IMR-90 (cell line): ENCODE results near the gene GRIN2D. TPM values are rescaled to one million over a fixed set of nuclear protein-coding genes. Genes with fewer than 3 reads are reported as not detected.

Experiments
- ATAC-seq: fragments of 200-7000 bp; cut with Tn5 transposase; 2 replicates; pipeline ENCODE4 v1.9.1; 2020; ENCODE audit warnings: low read depth, mild to moderate bottlenecking, moderate library complexity
- BruUV-seq: library from RNA; stranded (reverse); fragments of 400-500 nt; replicated peaks from 2 replicates; lab custom pipeline; 2021; lab: Mats Ljungman, UMichigan
- CTCF ChIA-PET: fragments of 300-600 bp; formaldehyde crosslinking; extraction: SDS; loops from one replicate; lab custom pipeline; 2021; ENCODE audit warnings: antibody characterized with exemption; lab: Yijun Ruan, JAX
- POLR2A ChIA-PET: fragments of 300-600 bp; sonication (Branson Sonifier 250); formaldehyde crosslinking; loops from one replicate; lab custom pipeline; 2022; ENCODE audit warnings: antibody characterized with exemption; ENCODE audit not compliant: unreplicated experiment; lab: Charles Lee
- DNase-seq: peaks from one replicate; pipeline ENCODE4 v3.0.0; 2013
- H2AFZ ChIP-seq: replicated peaks from 2 replicates; pipeline ENCODE3; 2013; ENCODE audit warnings: low read length, mild to moderate bottlenecking; ENCODE audit not compliant: poor library complexity
- H2AK5ac ChIP-seq: 2 replicates; pipeline ENCODE4 v1.6.1; 2013; ENCODE audit warnings: low read depth, low read length, inconsistent platforms
- H2AK9ac ChIP-seq: replicated peaks from 2 replicates; pipeline ENCODE3; 2013; ENCODE audit warnings: mild to moderate bottlenecking, low read depth, low read length, moderate library complexity; ENCODE audit not compliant: poor library complexity
- H2BK120ac ChIP-seq: 2 replicates; pipeline ENCODE4 v1.6.1; 2013; ENCODE audit warnings: low read depth, low read length, inconsistent platforms
- H2BK15ac ChIP-seq: 3 replicates; pipeline ENCODE4 v1.6.1; 2013; ENCODE audit warnings: low read depth, low read length, inconsistent platforms
- H2BK20ac ChIP-seq: 2 replicates; pipeline ENCODE4 v1.6.1; 2013; ENCODE audit warnings: low read depth, mild to moderate bottlenecking, inconsistent platforms, low read length, moderate library complexity
- H2BK5ac ChIP-seq: 2 replicates; pipeline ENCODE4 v1.6.1; 2013; ENCODE audit warnings: mild to moderate bottlenecking, low read depth, low read length, inconsistent platforms; ENCODE audit not compliant: poor library complexity, severe bottlenecking
- H3K14ac ChIP-seq: replicated peaks from 2 replicates; pipeline ENCODE4 v1.6.1; 2013; ENCODE audit warnings: low read depth, low read length, inconsistent platforms
- H3K18ac ChIP-seq: 2 replicates; pipeline ENCODE4 v1.6.1; 2013; ENCODE audit warnings: low read depth, low read length, control low read depth
- H3K23ac ChIP-seq: 2 replicates; pipeline ENCODE4 v1.6.1; 2013; ENCODE audit warnings: low read depth, low read length, inconsistent platforms
- H3K27ac ChIP-seq: 2 replicates; pipeline ENCODE4 v1.5.1; 2013; ENCODE audit warnings: mild to moderate bottlenecking, control low read depth, low read length; ENCODE audit not compliant: insufficient read depth
- H3K27me3 ChIP-seq: 2 replicates; pipeline ENCODE4 v1.6.1; 2013; ENCODE audit warnings: low read length; ENCODE audit not compliant: control insufficient read depth, insufficient read depth
- H3K36me3 ChIP-seq: 2 replicates; pipeline ENCODE4 v1.6.1; 2013; ENCODE audit warnings: low read length, mixed read lengths; ENCODE audit not compliant: control insufficient read depth, insufficient read depth
- H3K4ac ChIP-seq: 2 replicates; pipeline ENCODE4 v1.6.1; 2013; ENCODE audit warnings: low read depth, low read length, inconsistent platforms
- H3K4me1 ChIP-seq: 2 replicates; pipeline ENCODE4 v1.6.1; 2013; ENCODE audit warnings: low read length, mixed read lengths; ENCODE audit not compliant: control insufficient read depth, insufficient read depth
- H3K4me2 ChIP-seq: 2 replicates; pipeline ENCODE4 v1.6.1; 2013; ENCODE audit warnings: low read depth, mild to moderate bottlenecking, control low read depth, low read length, moderate library complexity
- H3K4me3 ChIP-seq: 2 replicates; pipeline ENCODE4 v1.5.1; 2013; ENCODE audit warnings: low read depth, mild to moderate bottlenecking, control low read depth, low read length, moderate library complexity; ENCODE audit not compliant: insufficient read depth
- H3K56ac ChIP-seq: 2 replicates; pipeline ENCODE4 v1.6.1; 2013; ENCODE audit warnings: low read length, inconsistent platforms; ENCODE audit not compliant: insufficient read depth; ENCODE audit errors: extremely low read depth
- H3K79me1 ChIP-seq, 2 experiments: 2 replicates each; pipeline ENCODE4 v1.6.1; 2013; ENCODE audit warnings: low read length in 2 of 2, inconsistent platforms in 1 of 2, low read depth in 1 of 2
- H3K9ac ChIP-seq: 2 replicates; pipeline ENCODE4 v1.6.1; 2013; ENCODE audit warnings: low read depth, low read length, control low read depth
- H3K9me1 ChIP-seq: 2 replicates; pipeline ENCODE4 v1.6.1; 2013; ENCODE audit warnings: low read length, inconsistent platforms; ENCODE audit not compliant: insufficient read depth
- H3K9me3 ChIP-seq: 2 replicates; pipeline ENCODE4 v1.6.1; 2013; ENCODE audit warnings: low read length; ENCODE audit not compliant: control insufficient read depth, insufficient read depth
- H4K20me1 ChIP-seq: 2 replicates; pipeline ENCODE4 v1.6.1; 2013; ENCODE audit warnings: low read length, inconsistent platforms; ENCODE audit not compliant: insufficient read depth
- H4K5ac ChIP-seq: 2 replicates; pipeline ENCODE4 v1.6.1; 2013; ENCODE audit warnings: mild to moderate bottlenecking, low read depth, low read length, control low read depth
- H4K8ac ChIP-seq, 2 experiments: 2 replicates each; pipeline ENCODE4 v1.6.1; 2013; ENCODE audit warnings: low read depth in 2 of 2, low read length in 2 of 2, control low read depth in 1 of 2, inconsistent platforms in 1 of 2
- H4K91ac ChIP-seq: 2 replicates; pipeline ENCODE4 v1.6.1; 2013; ENCODE audit warnings: low read depth, low read length, inconsistent platforms; ENCODE audit not compliant: insufficient read depth
- BHLHE40 ChIP-seq: fragments of 150-350 bp; IDR thresholded peaks from 2 replicates; pipeline ENCODE4 v1.6.1; 2016; ENCODE audit warnings: mild to moderate bottlenecking, low read depth, low read length
- CEBPB ChIP-seq: IDR thresholded peaks from 2 replicates; pipeline ENCODE4 v1.6.1; 2012; ENCODE audit warnings: low read depth, low read length, improper control_type of control experiment
- CHD1 ChIP-seq: IDR thresholded peaks from 2 replicates; pipeline ENCODE4 v1.6.1; 2012; ENCODE audit warnings: low read depth, low read length, improper control_type of control experiment
- FOS ChIP-seq: fragments of 150-350 bp; IDR thresholded peaks from 2 replicates; pipeline ENCODE4 v1.6.1; 2016; ENCODE audit warnings: low read depth, low read length
- MXI1 ChIP-seq: IDR thresholded peaks from 2 replicates; pipeline ENCODE4 v1.6.1; 2012; ENCODE audit warnings: low read depth, mild to moderate bottlenecking, low read length, moderate library complexity, borderline replicate concordance
- POLR2A ChIP-seq: IDR thresholded peaks from 2 replicates; pipeline ENCODE4 v1.6.1; 2012; ENCODE audit warnings: mild to moderate bottlenecking, low read depth, low read length
- RFX5 ChIP-seq: IDR thresholded peaks from 2 replicates; pipeline ENCODE4 v1.8.0; 2012; ENCODE audit warnings: low read depth, mild to moderate bottlenecking, low read length, moderate library complexity
- SMC3 ChIP-seq: fragments of 150-350 bp; IDR thresholded peaks from 2 replicates; pipeline ENCODE4 v1.6.1; 2016; ENCODE audit warnings: low read depth, mild to moderate bottlenecking, antibody characterized with exemption, low read length, moderate library complexity
- WGBS, 2 experiments: methylation state at CpG; one replicate each; pipeline versions ENCODE4 v1.1.5 to v1.1.7; 2013; ENCODE audit warnings: missing lambda C conversion rate in 2 of 2; ENCODE audit not compliant: insufficient read length in 1 of 2; ENCODE audit errors: extremely low coverage in 2 of 2; 5-methylcytosine and 5-hydroxymethylcytosine counted together
- dilution Hi-C: fragments of 300-500 bp; cut with HindIII; formaldehyde crosslinking; loops from one replicate; pipeline ENCODE4 v1.14.3; 2018; ENCODE audit warnings: low sequenced_read_pairs; ENCODE audit not compliant: unreplicated experiment
- in situ Hi-C: fragments of 300-500 bp; cut with MboI; formaldehyde crosslinking; loops from 3 replicates; pipeline ENCODE4 v1.14.3; 2019; ENCODE audit warnings: low sequenced_read_pairs, inconsistent platforms, mixed read lengths
- intact Hi-C: fragments of 100-400 bp; cut with micrococcal nuclease; formaldehyde crosslinking; loops from 2 replicates; pipeline ENCODE4 v1.10.0; 2022
- polyA plus RNA-seq, 3 experiments: library from polyadenylated mRNA; depleted of rRNA; stranded (reverse); fragments of >200 nt; gene quantifications; 2 replicates each; pipeline ENCODE4 v1.2.3, GENCODE V29; 2012; ENCODE audit warnings: low replicate concordance in 1 of 3
- total RNA-seq: library from RNA; depleted of rRNA; stranded (reverse); fragments of >200 nt; gene quantifications from 2 replicates; pipeline ENCODE4 v1.2.3, GENCODE V29; 2012
- TF ChIP-seq, protein P1 (sequence below): fragments of 150-350 bp; IDR thresholded peaks from 2 replicates; pipeline ENCODE4 v1.6.1; 2017; ENCODE audit warnings: mild to moderate bottlenecking, antibody characterized with exemption, low read length, low read depth

The GRIN2D gene
- total and polyA plus RNA-seq, 2 of the 4 experiments (the other 2 are of a cell fraction): under 0.01 to 0.24 TPM

GRCh38 chr19:48364598-48365348, 28.7 kb upstream of the GRIN2D start (continued):
- no peak for TF ChIP-seq SMC3
- TF ChIP-seq FOS: no peak

DNA sequence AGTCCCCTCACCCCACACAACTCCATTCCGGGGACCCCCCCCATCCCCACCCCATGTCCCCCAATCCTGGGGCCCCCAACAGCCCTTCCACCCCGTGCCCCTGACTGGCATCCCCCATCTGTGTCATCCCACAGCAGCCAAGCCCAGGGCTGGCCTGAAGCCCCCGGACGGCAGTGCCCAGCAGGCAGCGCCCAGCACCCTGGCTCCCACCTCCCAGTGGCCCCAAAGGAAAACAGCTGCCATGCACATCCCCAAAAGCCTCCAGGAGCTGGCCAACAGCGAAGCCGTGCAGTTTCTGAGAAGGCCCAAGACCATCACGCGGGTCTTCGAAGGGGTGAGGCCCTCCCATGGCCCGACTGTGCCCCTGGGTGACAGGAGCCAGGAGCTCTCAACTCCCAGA, 27.9 kb upstream of the GRIN2D start:
- Histone ChIP-seq H3K56ac (no peak overlapping the region), H4K91ac (no peak overlapping the region), H3K4me3 (no peak overlapping the region), H3K27ac (no peak overlapping the region), H3K4me2 (no peak overlapping the region), H3K23ac (no peak overlapping the region), H4K20me1 (no peaks in the 10 kb centered on the region), H3K27me3 (no peaks in the 10 kb centered on the region; the same call in 1 of the 2 replicates), H3K36me3 (no peaks in the 10 kb centered on the region), H3K79me1 (peaks cover 0 to 7% of the 10 kb centered on the region in 2 experiments; a peak in 1 of 4 replicates), H3K4ac (no peak overlapping the region), H2BK15ac (no peak overlapping the region), H2BK120ac (no peak overlapping the region), H2BK20ac (no peak overlapping the region), H2AFZ (no peak overlapping the region), H3K9ac (no peak overlapping the region), H3K14ac (no peak overlapping the region), H4K5ac (no peak overlapping the region), H3K18ac (no peak overlapping the region), H4K8ac (no peak overlapping the region), H3K9me3 (no peaks in the 10 kb centered on the region), H2AK5ac (no peak overlapping the region), H2AK9ac (peak overlapping the region; percentile 23), H3K4me1 (no peaks in the 10 kb centered on the region), H2BK5ac (no peak overlapping the region), H3K9me1 (no peaks in the 10 kb centered on the region; the same call in 1 of the 2 replicates)
- TF ChIP-seq CHD1: no peak
- no peak for TF ChIP-seq CEBPB
- no peak for TF ChIP-seq MXI1
- no peak for TF ChIP-seq BHLHE40
- no peak for TF ChIP-seq POLR2A
- TF ChIP-seq RFX5: no peak
- TF ChIP-seq, protein P1, sequence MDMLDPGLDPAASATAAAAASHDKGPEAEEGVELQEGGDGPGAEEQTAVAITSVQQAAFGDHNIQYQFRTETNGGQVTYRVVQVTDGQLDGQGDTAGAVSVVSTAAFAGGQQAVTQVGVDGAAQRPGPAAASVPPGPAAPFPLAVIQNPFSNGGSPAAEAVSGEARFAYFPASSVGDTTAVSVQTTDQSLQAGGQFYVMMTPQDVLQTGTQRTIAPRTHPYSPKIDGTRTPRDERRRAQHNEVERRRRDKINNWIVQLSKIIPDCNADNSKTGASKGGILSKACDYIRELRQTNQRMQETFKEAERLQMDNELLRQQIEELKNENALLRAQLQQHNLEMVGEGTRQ: no peak
- intact Hi-C loops: no loop called here
- ATAC-seq (no peak), DNase-seq (no peak)
- no CpG with 5 or more reads among the region's 11 CpGs for WGBS, 2 experiments
- dilution Hi-C loops: no loop called here
- BruUV-seq: no TSS peak
- ChIA-PET POLR2A (no interaction called here), CTCF (no interaction called here)
- in situ Hi-C loops: no loop called here
